Measurements from ENCODE around the gene SMARCD1. TPM values are rescaled to one million over a fixed set of nuclear protein-coding genes. Genes with fewer than 3 reads are reported as not detected.

Gene SMARCD1
- total and polyA plus RNA-seq, 2 experiments from 2014 or later = 124 to 287 TPM

GRCh38 chr12:50072198-50072907, 12.8 kb upstream of the SMARCD1 start (continued):
- no peak for TF ChIP-seq ZNF462 (CRISPR knock-in tag; IDR thresholded peaks at IDR 0.05)

GRCh38 chr12:50073206-50073605, 11.9 kb upstream of the SMARCD1 start:
- 0 out of 2 replicates have a peak, but pooled peaks cover 4% of the 10 kb centered on the region for H3K4me1 ChIP-seq (ENCODE audit: insufficient read depth)
- Mint-ChIP-seq H3K4me1 (peaks cover 31% of the 10 kb centered on the region), H3K4me3 (no peak overlapping the region), H3K27ac (no peak overlapping the region), H3K36me3 (ENCODE audit: low read depth) (no peaks in the 10 kb centered on the region; the same call in 2 of the 3 replicates), H3K27me3 (ENCODE audit: insufficient read depth, low read depth, poor library complexity) (peaks cover 16% of the 10 kb centered on the region), H3K9me3 (no peaks in the 10 kb centered on the region)
- H3K27me3 ChIP-seq (ENCODE audit: insufficient read depth) = no peaks in the 10 kb centered on the region
- TF ChIP-seq ETS1 (IDR thresholded peaks at IDR 0.05) (no peak), ZNF331 (CRISPR knock-in tag; IDR thresholded peaks at IDR 0.05; ENCODE audit: low read depth) (no peak), STAT1 (IDR thresholded peaks at IDR 0.05; ENCODE audit: unreplicated experiment) (no peak), ZNF462 (CRISPR knock-in tag; IDR thresholded peaks at IDR 0.05) (no peak), CREB1 (CRISPR knock-in tag; IDR thresholded peaks at IDR 0.05; ENCODE audit: low read depth) (no peak), ZNF114 (CRISPR knock-in tag; IDR thresholded peaks at IDR 0.05) (no peak), EZH2 (IDR thresholded peaks at IDR 0.05; ENCODE audit: low read depth, unreplicated experiment) (no peak)
- H3F3A ChIP-seq (replicated peaks; ENCODE audit: low read depth) = no peaks in the 10 kb centered on the region
- ATAC-seq = no peak
- no peaks in the 10 kb centered on the region for H4K20me1 ChIP-seq (replicated peaks; ENCODE audit: insufficient read depth)
- no peaks in the 10 kb centered on the region for H3K9me2 ChIP-seq (ENCODE audit: insufficient read depth)
- H3K4me2 ChIP-seq = no peak overlapping the region
- no peak overlapping the region for H3K27ac ChIP-seq (ENCODE audit: low read depth)
- H3K4me3 ChIP-seq = no peak overlapping the region
- H3K79me2 ChIP-seq (replicated peaks; ENCODE audit: insufficient read depth) = no peaks in the 10 kb centered on the region
- DNase-seq (ENCODE audit: low spot score) = no peak
- no peaks in the 10 kb centered on the region for H3K36me3 ChIP-seq (ENCODE audit: insufficient read depth)
- H2AFZ ChIP-seq = no peak overlapping the region
